ENCODE results near the gene FMO2. TPM values are rescaled to one million over a fixed set of nuclear protein-coding genes. Genes with fewer than 3 reads are reported as not detected.

The FMO2 gene
- total RNA-seq, 2 donors from 2014 or later, result not detected

DNA sequence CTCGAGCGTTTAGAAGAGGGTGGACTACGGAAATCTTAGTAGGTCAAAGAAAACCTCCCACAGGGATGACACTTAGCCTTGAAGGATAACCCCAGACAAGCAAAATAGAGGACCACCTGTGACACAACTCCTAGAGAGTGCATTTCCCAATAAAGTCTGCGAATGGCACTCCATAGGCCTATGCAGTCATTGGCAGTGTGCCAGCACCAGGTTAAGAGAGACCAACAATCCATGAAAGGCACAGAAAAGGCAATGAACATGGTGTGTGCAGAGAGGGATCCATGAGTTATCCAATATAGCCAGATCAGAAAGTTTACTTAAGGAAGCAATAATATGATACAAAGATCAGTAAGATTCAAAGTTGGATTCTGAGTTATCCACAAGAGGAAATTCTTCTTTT lies 45.2 kb upstream of the FMO2 start:
- Mint-ChIP-seq H3K4me3 (no peak overlapping the region), H3K4me1 (peaks cover 7% of the 10 kb centered on the region), H3K27me3 (ENCODE audit: insufficient read depth) (no peaks in the 10 kb centered on the region), H3K9me3 (no peaks in the 10 kb centered on the region), H3K27ac (no peak overlapping the region), H3K36me3 (ENCODE audit: low read depth) (no peaks in the 10 kb centered on the region)
- H3K9me3 ChIP-seq (ENCODE audit: control insufficient read depth, low read length), result no peaks in the 10 kb centered on the region
- DNase-seq, result no peak
- no peaks in the 10 kb centered on the region for H3K27me3 ChIP-seq (ENCODE audit: control insufficient read depth, insufficient read depth, low read length, poor library complexity, severe bottlenecking)
- TF ChIP-seq, protein P1, sequence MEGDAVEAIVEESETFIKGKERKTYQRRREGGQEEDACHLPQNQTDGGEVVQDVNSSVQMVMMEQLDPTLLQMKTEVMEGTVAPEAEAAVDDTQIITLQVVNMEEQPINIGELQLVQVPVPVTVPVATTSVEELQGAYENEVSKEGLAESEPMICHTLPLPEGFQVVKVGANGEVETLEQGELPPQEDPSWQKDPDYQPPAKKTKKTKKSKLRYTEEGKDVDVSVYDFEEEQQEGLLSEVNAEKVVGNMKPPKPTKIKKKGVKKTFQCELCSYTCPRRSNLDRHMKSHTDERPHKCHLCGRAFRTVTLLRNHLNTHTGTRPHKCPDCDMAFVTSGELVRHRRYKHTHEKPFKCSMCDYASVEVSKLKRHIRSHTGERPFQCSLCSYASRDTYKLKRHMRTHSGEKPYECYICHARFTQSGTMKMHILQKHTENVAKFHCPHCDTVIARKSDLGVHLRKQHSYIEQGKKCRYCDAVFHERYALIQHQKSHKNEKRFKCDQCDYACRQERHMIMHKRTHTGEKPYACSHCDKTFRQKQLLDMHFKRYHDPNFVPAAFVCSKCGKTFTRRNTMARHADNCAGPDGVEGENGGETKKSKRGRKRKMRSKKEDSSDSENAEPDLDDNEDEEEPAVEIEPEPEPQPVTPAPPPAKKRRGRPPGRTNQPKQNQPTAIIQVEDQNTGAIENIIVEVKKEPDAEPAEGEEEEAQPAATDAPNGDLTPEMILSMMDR (conservative IDR thresholded peaks at IDR 0.05), result no peak
- H3K4me1 ChIP-seq (ENCODE audit: control insufficient read depth, insufficient read depth, low read length), result no peaks in the 10 kb centered on the region
- no peak overlapping the region for H3K9ac ChIP-seq (ENCODE audit: extremely low read depth, low read length, poor library complexity, severe bottlenecking)
- H3K36me3 ChIP-seq (ENCODE audit: control insufficient read depth, insufficient read depth, low read length), result no peaks in the 10 kb centered on the region
- H3K27ac ChIP-seq (ENCODE audit: low read depth, low read length), result no peak overlapping the region
- WGBS, 2 experiments (ENCODE audit: insufficient coverage in 1 of 2, insufficient read length in 1 of 2), result 96 to 100% methylated on average over 1 to 4 of the region's 4 CpGs
- H3K4me3 ChIP-seq (ENCODE audit: low read length), result no peak overlapping the region

DNA sequence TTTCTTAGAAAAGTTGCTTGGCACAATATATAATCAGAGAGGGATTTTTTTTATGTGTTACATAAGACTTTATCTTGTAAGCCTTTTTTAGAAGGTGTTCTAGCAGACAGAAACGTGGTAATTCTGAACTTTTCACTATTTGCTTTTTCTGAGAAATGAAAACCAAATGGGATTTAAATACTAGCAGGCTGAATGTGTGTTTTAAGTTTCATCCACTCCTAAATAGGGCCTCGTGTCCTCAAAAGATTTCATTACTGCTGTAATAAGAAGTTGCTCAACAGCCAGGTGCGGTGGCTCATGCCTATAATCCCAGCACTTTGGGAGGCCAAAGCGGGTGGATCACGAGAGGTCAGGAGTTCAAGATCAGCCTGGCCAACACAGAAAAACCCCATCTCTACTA lies 44.7 kb upstream of the FMO2 start:
- WGBS, 2 experiments (ENCODE audit: insufficient coverage in 1 of 2, insufficient read length in 1 of 2), result 80 to 86% methylated on average over 3 to 5 of the region's 5 CpGs
- Mint-ChIP-seq H3K9me3 (no peaks in the 10 kb centered on the region), H3K27me3 (ENCODE audit: insufficient read depth) (no peaks in the 10 kb centered on the region)

DNA sequence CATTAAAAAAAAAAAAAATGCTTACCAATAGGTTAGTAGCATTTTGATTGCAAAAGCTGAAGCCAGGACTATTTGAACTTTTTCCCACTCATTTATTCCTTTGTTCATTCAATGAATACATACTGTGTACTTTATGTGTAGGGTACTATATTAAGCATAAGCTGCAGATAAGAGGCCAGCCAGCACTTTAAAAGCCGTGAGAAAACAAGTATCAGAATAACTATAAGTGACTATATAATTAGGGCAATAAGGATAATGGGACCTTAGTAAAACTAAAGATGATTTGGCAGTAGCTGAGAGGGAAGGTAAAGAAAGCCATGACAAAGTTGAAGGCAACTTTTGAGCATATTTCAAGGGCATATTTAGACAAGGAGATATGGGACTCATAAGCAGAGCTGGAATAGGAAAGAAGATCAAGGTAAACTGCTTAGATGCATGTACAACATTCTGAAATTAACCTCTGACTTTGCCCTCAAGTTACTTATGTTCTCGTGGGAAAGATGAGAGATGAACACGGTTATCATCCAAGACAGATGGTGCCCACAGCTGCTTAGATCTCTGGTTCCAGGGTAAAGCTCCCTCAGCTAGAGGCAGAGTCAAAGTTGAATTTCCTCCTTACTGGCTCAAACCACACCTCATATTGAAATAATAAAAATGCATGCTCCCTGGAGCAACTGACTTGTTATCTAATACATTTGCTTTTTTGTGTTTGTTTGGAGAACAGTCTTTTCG lies 44.0 kb upstream of the FMO2 start:
- no peak overlapping the region for H3K27ac ChIP-seq (ENCODE audit: low read depth, low read length)
- TF ChIP-seq, protein P1 (conservative IDR thresholded peaks at IDR 0.05), result no peak
- WGBS, 2 experiments (ENCODE audit: insufficient coverage in 1 of 2, insufficient read length in 1 of 2), result 90 to 92% methylated on average over 3 to 4 of the region's 4 CpGs
- H3K4me3 Mint-ChIP-seq, result no peak overlapping the region
- no peaks in the 10 kb centered on the region for H3K9me3 Mint-ChIP-seq
- no peak overlapping the region for H3K27ac Mint-ChIP-seq
- H3K4me1 ChIP-seq (ENCODE audit: control insufficient read depth, insufficient read depth, low read length), result no peaks in the 10 kb centered on the region
- peaks cover 7% of the 10 kb centered on the region for H3K4me1 Mint-ChIP-seq
- H3K36me3 Mint-ChIP-seq (ENCODE audit: low read depth), result no peaks in the 10 kb centered on the region
- no peaks in the 10 kb centered on the region for H3K36me3 ChIP-seq (ENCODE audit: control insufficient read depth, insufficient read depth, low read length)
- H3K27me3 ChIP-seq (ENCODE audit: control insufficient read depth, insufficient read depth, low read length, poor library complexity, severe bottlenecking), result no peaks in the 10 kb centered on the region
- no peak overlapping the region for H3K9ac ChIP-seq (ENCODE audit: extremely low read depth, low read length, poor library complexity, severe bottlenecking)
- no peak for DNase-seq
- no peaks in the 10 kb centered on the region for H3K9me3 ChIP-seq (ENCODE audit: control insufficient read depth, low read length)
- H3K4me3 ChIP-seq (ENCODE audit: low read length), result no peak overlapping the region
- H3K27me3 Mint-ChIP-seq (ENCODE audit: insufficient read depth), result no peaks in the 10 kb centered on the region

More for the DNA sequence above, 44.7 kb upstream of the FMO2 start:
- Histone ChIP-seq H3K9ac (ENCODE audit: extremely low read depth, low read length, poor library complexity, severe bottlenecking) (no peak overlapping the region), H3K4me1 (ENCODE audit: control insufficient read depth, insufficient read depth, low read length) (no peaks in the 10 kb centered on the region), H3K9me3 (ENCODE audit: control insufficient read depth, low read length) (no peaks in the 10 kb centered on the region), H3K27ac (ENCODE audit: low read depth, low read length) (no peak overlapping the region), H3K4me3 (ENCODE audit: low read length) (no peak overlapping the region), H3K27me3 (ENCODE audit: control insufficient read depth, insufficient read depth, low read length, poor library complexity, severe bottlenecking) (no peaks in the 10 kb centered on the region), H3K36me3 (ENCODE audit: control insufficient read depth, insufficient read depth, low read length) (no peaks in the 10 kb centered on the region)
- TF ChIP-seq, protein P1 (conservative IDR thresholded peaks at IDR 0.05), result no peak
- Mint-ChIP-seq H3K27ac (no peak overlapping the region), H3K36me3 (ENCODE audit: low read depth) (no peaks in the 10 kb centered on the region), H3K4me3 (no peak overlapping the region), H3K4me1 (peaks cover 7% of the 10 kb centered on the region)
- DNase-seq, result no peak

All from endodermal cell (in vitro differentiated cells).